Liver (tissue), 9 donors: ENCODE measurements around the gene GGCX. TPM values are rescaled to one million over a fixed set of nuclear protein-coding genes. Genes with fewer than 3 reads are reported as not detected.

ENCODE experiments used
- DNase-seq: peaks from one replicate; pipeline ENCODE4 v3.0.0-alpha.2; 2017; ENCODE audit warnings: low spot score
- H3K27ac ChIP-seq, 2 donors: one replicate each; pipeline ENCODE4 v1.7.0; 2013; ENCODE audit warnings: inconsistent platforms in 2 of 2, low read length in 2 of 2, control low read depth in 1 of 2, low read depth in 1 of 2, mild to moderate bottlenecking in 1 of 2
- H3K27me3 ChIP-seq, 4 donors: one replicate each; pipeline versions ENCODE4 v1.6.1 to v1.7.0; 2013; ENCODE audit warnings: low read length in 3 of 4, inconsistent platforms in 1 of 4, mild to moderate bottlenecking in 1 of 4, moderate library complexity in 1 of 4; ENCODE audit not compliant: control insufficient read depth in 4 of 4, insufficient read depth in 4 of 4
- H3K36me3 ChIP-seq, 4 donors: one replicate each; pipeline versions ENCODE4 v1.6.1 to v1.7.0; 2013; ENCODE audit warnings: low read length in 3 of 4, mild to moderate bottlenecking in 3 of 4, low read depth in 1 of 4, moderate library complexity in 1 of 4; ENCODE audit not compliant: control insufficient read depth in 4 of 4, insufficient read depth in 3 of 4
- H3K4me1 ChIP-seq, 4 donors: one replicate each; pipeline versions ENCODE4 v1.6.1 to v1.7.0; 2013; ENCODE audit warnings: low read length in 3 of 4, mild to moderate bottlenecking in 3 of 4, moderate library complexity in 1 of 4; ENCODE audit not compliant: control insufficient read depth in 4 of 4, insufficient read depth in 4 of 4
- H3K4me3 ChIP-seq, 3 donors: one replicate each; pipeline versions ENCODE4 v1.6.1 to v1.7.0; 2013; ENCODE audit warnings: low read length in 3 of 3, control low read depth in 1 of 3, low read depth in 1 of 3, mild to moderate bottlenecking in 1 of 3
- H3K9ac ChIP-seq, 2 donors: one replicate each; pipeline ENCODE4 v1.7.0; 2013; ENCODE audit warnings: low read length in 2 of 2, mild to moderate bottlenecking in 2 of 2, moderate library complexity in 2 of 2, control low read depth in 1 of 2, low read depth in 1 of 2
- H3K9me3 ChIP-seq, 4 donors: one replicate each; pipeline versions ENCODE4 v1.6.1 to v1.7.0; 2013; ENCODE audit warnings: low read length in 3 of 4; ENCODE audit not compliant: control insufficient read depth in 4 of 4
- EGR1 ChIP-seq, 2 donors: IDR thresholded peaks; 2 replicates each; pipeline ENCODE4 v1.6.1; 2016 to 2018; ENCODE audit warnings: antibody characterized with exemption in 2 of 2, low read depth in 2 of 2
- FOXA2 ChIP-seq: IDR thresholded peaks from 2 replicates; pipeline ENCODE4 v1.6.1; 2016; ENCODE audit warnings: antibody characterized with exemption
- GABPA ChIP-seq, 2 donors: IDR thresholded peaks in 1 of 2; conservative IDR thresholded peaks in 1 of 2; 2 replicates each; pipeline ENCODE4 v1.6.1; 2016; ENCODE audit warnings: antibody characterized with exemption in 2 of 2, mild to moderate bottlenecking in 1 of 2, moderate library complexity in 1 of 2
- HNF4A ChIP-seq, 2 donors: conservative IDR thresholded peaks; 2 replicates each; pipeline ENCODE4 v1.6.1; 2016; ENCODE audit warnings: antibody characterized with exemption in 2 of 2, mild to moderate bottlenecking in 2 of 2
- HNF4G ChIP-seq: IDR thresholded peaks from 2 replicates; pipeline ENCODE4 v1.6.1; 2016; ENCODE audit warnings: antibody characterized with exemption
- JUND ChIP-seq, 2 donors: IDR thresholded peaks; 2 replicates each; pipeline ENCODE4 v1.6.1; 2016; ENCODE audit warnings: antibody characterized with exemption in 2 of 2
- NR2F2 ChIP-seq: IDR thresholded peaks from 2 replicates; pipeline ENCODE4 v1.6.1; 2016; ENCODE audit warnings: antibody characterized with exemption
- RAD21 ChIP-seq, 2 donors: IDR thresholded peaks; 2 replicates each; pipeline ENCODE4 v1.6.1; 2016; ENCODE audit warnings: antibody characterized with exemption in 2 of 2, mild to moderate bottlenecking in 2 of 2
- RXRA ChIP-seq, 2 donors: IDR thresholded peaks; 2 replicates each; pipeline ENCODE4 v1.6.1; 2017 to 2018; ENCODE audit warnings: antibody characterized with exemption in 2 of 2, mild to moderate bottlenecking in 1 of 2
- SP1 ChIP-seq: IDR thresholded peaks from 2 replicates; pipeline ENCODE4 v1.6.1; 2018; ENCODE audit warnings: antibody characterized with exemption, mild to moderate bottlenecking
- TAF1 ChIP-seq: conservative IDR thresholded peaks from 2 replicates; pipeline ENCODE4 v1.6.1; 2016; ENCODE audit warnings: antibody characterized with exemption, mild to moderate bottlenecking
- YY1 ChIP-seq: IDR thresholded peaks from 2 replicates; pipeline ENCODE4 v1.6.1; 2016; ENCODE audit warnings: antibody characterized with exemption, mild to moderate bottlenecking
- WGBS: extraction: QIAGEN DNeasy Blood & Tissue Kit; methylation state at CpG from one replicate; pipeline ENCODE4 v1.1.7; 2013; 5-methylcytosine and 5-hydroxymethylcytosine counted together
- polyA plus RNA-seq, 2 donors: library from polyadenylated mRNA; stranded (reverse) in 1 of 2; unstranded in 1 of 2; fragments of 200-250 nt in 1 of 2; fragments of >200 nt in 1 of 2; fragmentation: Nextera tagmentation in 1 of 2; extraction: Ambion mirVana in 1 of 2; gene quantifications; one replicate each; pipeline versions ENCODE4 v1.2.1 to v1.2.3, GENCODE V29; 2013 to 2015
- total RNA-seq, 2 donors: library from RNA; depleted of rRNA; stranded (reverse); fragments of >200 nt; gene quantifications; one replicate each; pipeline ENCODE4 v1.2.3, GENCODE V29; 2014
- TF ChIP-seq, protein P1 (sequence below): IDR thresholded peaks from 2 replicates; pipeline ENCODE4 v1.6.1; 2016; ENCODE audit warnings: antibody characterized with exemption
- TF ChIP-seq, protein P2 (sequence below): IDR thresholded peaks from 2 replicates; pipeline ENCODE4 v1.6.1; 2016; ENCODE audit warnings: antibody characterized with exemption
- TF ChIP-seq, protein P3 (sequence below): IDR thresholded peaks from 2 replicates; pipeline ENCODE4 v1.6.1; 2016; ENCODE audit warnings: antibody characterized with exemption, mild to moderate bottlenecking
- TF ChIP-seq, protein P4 (sequence below): IDR thresholded peaks from 2 replicates; pipeline ENCODE4 v1.6.1; 2016; ENCODE audit warnings: antibody characterized with exemption
- donor health status: healthy.
- donor health status: healthy.
- donor health status: healthy.
- donor health status: healthy.
- donor health status: healthy.

GGCX gene
- total and polyA plus RNA-seq, 4 donors = 67.3 to 189 (median 90.4) TPM

DNA sequence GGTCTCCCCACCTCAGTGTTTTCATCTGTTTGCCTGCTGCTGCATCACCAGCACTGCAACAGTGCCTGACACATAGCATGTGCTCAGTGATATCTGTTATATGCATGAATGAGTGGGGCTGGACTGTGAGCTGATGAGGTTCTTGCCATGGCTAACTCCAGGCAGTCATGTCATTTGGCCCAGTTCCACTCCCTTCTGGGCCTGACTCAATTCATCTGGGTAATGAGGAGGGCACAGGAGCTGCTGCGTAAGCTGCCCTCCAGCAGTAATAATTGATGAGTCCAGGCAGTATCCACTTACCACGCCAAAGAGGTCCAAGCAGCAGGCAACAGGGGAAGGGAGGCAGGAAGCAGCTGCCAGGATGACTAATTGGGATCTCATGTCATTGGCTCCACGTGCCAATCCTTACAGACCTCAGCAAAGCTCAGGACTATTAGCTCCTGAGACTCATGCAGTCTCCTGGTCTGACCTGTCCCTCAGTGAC lies 56.5 kb downstream of the GGCX start:
- Histone ChIP-seq H3K27me3 (no peaks in the 10 kb centered on the region), H3K27ac (no peak overlapping the region), H3K4me3 (no peak overlapping the region), H3K36me3 (no peaks in the 10 kb centered on the region), H3K9ac (no peak overlapping the region), H3K9me3 (no peaks in the 10 kb centered on the region), H3K4me1 (peaks cover 0 to 16% (median 10%) of the 10 kb centered on the region in 4 donors)
- TF ChIP-seq YY1 (no peak), RAD21 (IDR thresholded peaks at IDR 0.05) (no peak), RXRA (IDR thresholded peaks at IDR 0.05) (no peak), HNF4A (conservative IDR thresholded peaks at IDR 0.05) (no peak), SP1 (no peak), HNF4G (no peak), NR2F2 (no peak), FOXA2 (no peak), GABPA (IDR thresholded peaks at IDR 0.05 in 1 of 2, conservative IDR thresholded peaks at IDR 0.05 in 1 of 2) (no peak), EGR1 (IDR thresholded peaks at IDR 0.05; ENCODE audit: low read depth in 2 of 2) (no peak), TAF1 (no peak), JUND (IDR thresholded peaks at IDR 0.05) (no peak)
- TF ChIP-seq, protein P1, sequence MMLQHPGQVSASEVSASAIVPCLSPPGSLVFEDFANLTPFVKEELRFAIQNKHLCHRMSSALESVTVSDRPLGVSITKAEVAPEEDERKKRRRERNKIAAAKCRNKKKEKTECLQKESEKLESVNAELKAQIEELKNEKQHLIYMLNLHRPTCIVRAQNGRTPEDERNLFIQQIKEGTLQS = no peak
- TF ChIP-seq, protein P2, sequence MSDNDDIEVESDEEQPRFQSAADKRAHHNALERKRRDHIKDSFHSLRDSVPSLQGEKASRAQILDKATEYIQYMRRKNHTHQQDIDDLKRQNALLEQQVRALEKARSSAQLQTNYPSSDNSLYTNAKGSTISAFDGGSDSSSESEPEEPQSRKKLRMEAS = no peak
- TF ChIP-seq, protein P3, sequence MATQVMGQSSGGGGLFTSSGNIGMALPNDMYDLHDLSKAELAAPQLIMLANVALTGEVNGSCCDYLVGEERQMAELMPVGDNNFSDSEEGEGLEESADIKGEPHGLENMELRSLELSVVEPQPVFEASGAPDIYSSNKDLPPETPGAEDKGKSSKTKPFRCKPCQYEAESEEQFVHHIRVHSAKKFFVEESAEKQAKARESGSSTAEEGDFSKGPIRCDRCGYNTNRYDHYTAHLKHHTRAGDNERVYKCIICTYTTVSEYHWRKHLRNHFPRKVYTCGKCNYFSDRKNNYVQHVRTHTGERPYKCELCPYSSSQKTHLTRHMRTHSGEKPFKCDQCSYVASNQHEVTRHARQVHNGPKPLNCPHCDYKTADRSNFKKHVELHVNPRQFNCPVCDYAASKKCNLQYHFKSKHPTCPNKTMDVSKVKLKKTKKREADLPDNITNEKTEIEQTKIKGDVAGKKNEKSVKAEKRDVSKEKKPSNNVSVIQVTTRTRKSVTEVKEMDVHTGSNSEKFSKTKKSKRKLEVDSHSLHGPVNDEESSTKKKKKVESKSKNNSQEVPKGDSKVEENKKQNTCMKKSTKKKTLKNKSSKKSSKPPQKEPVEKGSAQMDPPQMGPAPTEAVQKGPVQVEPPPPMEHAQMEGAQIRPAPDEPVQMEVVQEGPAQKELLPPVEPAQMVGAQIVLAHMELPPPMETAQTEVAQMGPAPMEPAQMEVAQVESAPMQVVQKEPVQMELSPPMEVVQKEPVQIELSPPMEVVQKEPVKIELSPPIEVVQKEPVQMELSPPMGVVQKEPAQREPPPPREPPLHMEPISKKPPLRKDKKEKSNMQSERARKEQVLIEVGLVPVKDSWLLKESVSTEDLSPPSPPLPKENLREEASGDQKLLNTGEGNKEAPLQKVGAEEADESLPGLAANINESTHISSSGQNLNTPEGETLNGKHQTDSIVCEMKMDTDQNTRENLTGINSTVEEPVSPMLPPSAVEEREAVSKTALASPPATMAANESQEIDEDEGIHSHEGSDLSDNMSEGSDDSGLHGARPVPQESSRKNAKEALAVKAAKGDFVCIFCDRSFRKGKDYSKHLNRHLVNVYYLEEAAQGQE = no peak
- DNase-seq = no peak
- 79% methylated on average over 3 of the region's 3 CpGs for WGBS

DNA sequence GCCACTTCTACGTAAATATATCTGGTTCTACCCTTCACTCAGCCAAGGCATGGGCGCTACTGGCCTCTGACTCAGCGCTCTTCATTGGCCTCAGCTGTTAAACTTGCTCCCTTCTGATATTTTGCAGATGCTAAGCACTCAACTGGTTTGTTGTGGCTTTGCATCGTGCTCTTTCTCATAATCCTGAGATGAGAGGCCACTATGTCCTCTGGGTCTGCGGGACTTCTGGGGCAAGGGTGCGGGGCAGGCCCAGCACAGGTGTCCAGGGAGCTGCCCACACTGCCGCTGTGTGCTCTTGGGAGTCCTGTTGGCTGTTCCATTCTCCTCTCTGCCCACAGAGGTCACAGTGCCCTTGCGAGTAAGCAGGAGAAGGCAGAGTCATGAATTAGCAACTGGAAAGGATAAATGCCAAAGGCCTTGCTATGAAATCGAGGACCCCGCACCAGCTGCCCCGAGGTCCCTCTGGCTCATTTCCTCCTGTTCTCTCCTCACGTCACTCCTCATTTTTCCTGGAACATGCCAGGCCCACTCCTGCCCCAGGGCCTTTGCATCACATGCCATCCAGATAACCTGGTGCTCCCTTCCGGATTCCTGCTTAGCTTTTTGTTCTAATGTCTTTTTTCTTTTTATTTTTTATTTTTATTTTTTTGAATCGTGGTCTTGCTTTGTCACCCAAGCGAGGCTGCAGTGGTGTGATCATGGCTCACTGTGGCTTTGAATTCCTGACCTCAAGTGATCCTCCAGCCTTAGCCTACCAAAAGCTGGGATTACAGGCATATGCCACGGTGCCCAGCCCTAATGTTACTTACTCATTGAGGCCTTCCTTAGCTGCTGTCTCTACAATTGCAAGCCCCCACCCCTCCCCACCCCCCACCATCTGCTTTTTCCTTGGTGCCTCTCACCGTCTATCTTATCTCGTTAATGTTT lies 57.2 kb downstream of the GGCX start:
- H3K27ac ChIP-seq = no peak overlapping the region
- TF ChIP-seq TAF1 = no peak
- TF ChIP-seq, protein P4, sequence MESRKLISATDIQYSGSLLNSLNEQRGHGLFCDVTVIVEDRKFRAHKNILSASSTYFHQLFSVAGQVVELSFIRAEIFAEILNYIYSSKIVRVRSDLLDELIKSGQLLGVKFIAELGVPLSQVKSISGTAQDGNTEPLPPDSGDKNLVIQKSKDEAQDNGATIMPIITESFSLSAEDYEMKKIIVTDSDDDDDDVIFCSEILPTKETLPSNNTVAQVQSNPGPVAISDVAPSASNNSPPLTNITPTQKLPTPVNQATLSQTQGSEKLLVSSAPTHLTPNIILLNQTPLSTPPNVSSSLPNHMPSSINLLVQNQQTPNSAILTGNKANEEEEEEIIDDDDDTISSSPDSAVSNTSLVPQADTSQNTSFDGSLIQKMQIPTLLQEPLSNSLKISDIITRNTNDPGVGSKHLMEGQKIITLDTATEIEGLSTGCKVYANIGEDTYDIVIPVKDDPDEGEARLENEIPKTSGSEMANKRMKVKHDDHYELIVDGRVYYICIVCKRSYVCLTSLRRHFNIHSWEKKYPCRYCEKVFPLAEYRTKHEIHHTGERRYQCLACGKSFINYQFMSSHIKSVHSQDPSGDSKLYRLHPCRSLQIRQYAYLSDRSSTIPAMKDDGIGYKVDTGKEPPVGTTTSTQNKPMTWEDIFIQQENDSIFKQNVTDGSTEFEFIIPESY = peak; percentile 8
- no peak for DNase-seq
- no peaks in the 10 kb centered on the region for H3K36me3 ChIP-seq
- no peak overlapping the region for H3K9ac ChIP-seq
- 93% methylated on average over 18 of the region's 18 CpGs for WGBS
- peaks cover 0 to 16% (median 10%) of the 10 kb centered on the region in 4 donors for H3K4me1 ChIP-seq
- no peaks in the 10 kb centered on the region for H3K9me3 ChIP-seq
- H3K27me3 ChIP-seq = no peaks in the 10 kb centered on the region
- no peak overlapping the region for H3K4me3 ChIP-seq
